Fibroblast of lung (primary cell): ENCODE measurements around the gene APOBEC3B.

ENCODE experiments used
- EZH2 ChIP-seq: IDR thresholded peaks from 2 replicates; pipeline ENCODE4 v1.5.1; 2012; ENCODE audit warnings: low read length, control low read depth, mild to moderate bottlenecking; ENCODE audit errors: missing control alignments
- TF ChIP-seq, protein P1 (sequence below), 2 donors: IDR thresholded peaks in 1 of 2; conservative IDR thresholded peaks in 1 of 2; 1 replicate in 1 of 2; 2 replicates in 1 of 2; pipeline ENCODE4 v1.5.1; 2011 to 2012; ENCODE audit warnings: low read length in 2 of 2, control low read depth in 1 of 2, inconsistent platforms in 1 of 2, low read depth in 1 of 2, mild to moderate bottlenecking in 1 of 2

DNA sequence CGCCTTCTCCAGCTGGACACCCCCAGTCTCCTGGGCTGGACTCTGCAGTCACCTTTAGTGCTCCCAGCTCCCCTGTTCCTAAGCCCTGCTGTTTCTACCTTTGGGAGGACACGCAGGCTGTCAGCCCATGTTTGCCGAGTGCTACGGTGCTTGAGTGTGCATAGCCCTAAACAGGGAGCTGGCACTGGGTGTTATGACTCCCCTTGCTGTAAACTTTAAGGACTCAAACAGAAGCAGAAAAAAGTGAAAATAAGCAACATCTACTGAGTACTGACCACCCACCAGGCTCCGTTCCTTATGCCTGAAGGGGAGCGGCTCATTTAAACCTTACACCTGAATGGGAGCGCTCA is 7.3 kb upstream of the APOBEC3B start:
- TF ChIP-seq, protein P1, sequence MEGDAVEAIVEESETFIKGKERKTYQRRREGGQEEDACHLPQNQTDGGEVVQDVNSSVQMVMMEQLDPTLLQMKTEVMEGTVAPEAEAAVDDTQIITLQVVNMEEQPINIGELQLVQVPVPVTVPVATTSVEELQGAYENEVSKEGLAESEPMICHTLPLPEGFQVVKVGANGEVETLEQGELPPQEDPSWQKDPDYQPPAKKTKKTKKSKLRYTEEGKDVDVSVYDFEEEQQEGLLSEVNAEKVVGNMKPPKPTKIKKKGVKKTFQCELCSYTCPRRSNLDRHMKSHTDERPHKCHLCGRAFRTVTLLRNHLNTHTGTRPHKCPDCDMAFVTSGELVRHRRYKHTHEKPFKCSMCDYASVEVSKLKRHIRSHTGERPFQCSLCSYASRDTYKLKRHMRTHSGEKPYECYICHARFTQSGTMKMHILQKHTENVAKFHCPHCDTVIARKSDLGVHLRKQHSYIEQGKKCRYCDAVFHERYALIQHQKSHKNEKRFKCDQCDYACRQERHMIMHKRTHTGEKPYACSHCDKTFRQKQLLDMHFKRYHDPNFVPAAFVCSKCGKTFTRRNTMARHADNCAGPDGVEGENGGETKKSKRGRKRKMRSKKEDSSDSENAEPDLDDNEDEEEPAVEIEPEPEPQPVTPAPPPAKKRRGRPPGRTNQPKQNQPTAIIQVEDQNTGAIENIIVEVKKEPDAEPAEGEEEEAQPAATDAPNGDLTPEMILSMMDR (conservative IDR thresholded peaks at IDR 0.05 in 1 of 2, IDR thresholded peaks at IDR 0.05 in 1 of 2; ENCODE audit: low read depth in 1 of 2, low read length in 2 of 2), result no peak
- no peak for TF ChIP-seq EZH2
